ENCODE data around the gene DNAJB12. TPM values are rescaled to one million over a fixed set of nuclear protein-coding genes. Genes with fewer than 3 reads are reported as not detected.
"Not testable (repeated sequence)": the region's sequence is repeated elsewhere in the genome, so short reads cannot be mapped to it uniquely, and the experiment has no call there.

DNAJB12 gene
- total RNA-seq, 1 experiment from 2014 or later = 51.0 TPM

DNA sequence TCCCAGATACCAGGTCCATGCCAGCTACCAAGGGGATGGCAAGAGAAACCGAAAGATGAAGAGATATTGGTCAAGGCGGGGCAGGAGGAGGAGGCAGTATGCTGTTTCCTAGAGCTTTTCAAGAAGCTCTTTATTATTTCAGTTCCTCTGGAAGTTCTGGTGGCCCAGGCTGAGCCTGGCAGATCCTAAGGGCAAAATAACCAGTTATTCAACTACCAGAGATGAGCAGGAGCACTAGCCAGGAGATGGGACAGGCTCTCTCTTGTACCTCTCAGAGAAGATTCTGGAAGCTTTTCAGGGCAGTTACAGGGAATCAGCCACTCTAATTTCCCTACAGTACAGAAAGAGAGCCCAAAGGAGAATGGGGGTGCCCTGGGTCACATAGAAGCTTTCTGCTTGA, 5.3 kb downstream of the DNAJB12 start:
- peaks cover 10% of the 10 kb centered on the region for H3K4me1 ChIP-seq (ENCODE audit: control insufficient read depth, insufficient read depth, low read length)
- H3K27me3 ChIP-seq (ENCODE audit: control insufficient read depth, insufficient read depth, low read length) = no peaks in the 10 kb centered on the region
- H3K9me3 ChIP-seq (ENCODE audit: control insufficient read depth, insufficient read depth, low read depth, low read length) = no peaks in the 10 kb centered on the region
- intact Hi-C loops (cut with micrococcal nuclease; ENCODE audit: unreplicated experiment) = no loop called here
- TF ChIP-seq, protein P1, sequence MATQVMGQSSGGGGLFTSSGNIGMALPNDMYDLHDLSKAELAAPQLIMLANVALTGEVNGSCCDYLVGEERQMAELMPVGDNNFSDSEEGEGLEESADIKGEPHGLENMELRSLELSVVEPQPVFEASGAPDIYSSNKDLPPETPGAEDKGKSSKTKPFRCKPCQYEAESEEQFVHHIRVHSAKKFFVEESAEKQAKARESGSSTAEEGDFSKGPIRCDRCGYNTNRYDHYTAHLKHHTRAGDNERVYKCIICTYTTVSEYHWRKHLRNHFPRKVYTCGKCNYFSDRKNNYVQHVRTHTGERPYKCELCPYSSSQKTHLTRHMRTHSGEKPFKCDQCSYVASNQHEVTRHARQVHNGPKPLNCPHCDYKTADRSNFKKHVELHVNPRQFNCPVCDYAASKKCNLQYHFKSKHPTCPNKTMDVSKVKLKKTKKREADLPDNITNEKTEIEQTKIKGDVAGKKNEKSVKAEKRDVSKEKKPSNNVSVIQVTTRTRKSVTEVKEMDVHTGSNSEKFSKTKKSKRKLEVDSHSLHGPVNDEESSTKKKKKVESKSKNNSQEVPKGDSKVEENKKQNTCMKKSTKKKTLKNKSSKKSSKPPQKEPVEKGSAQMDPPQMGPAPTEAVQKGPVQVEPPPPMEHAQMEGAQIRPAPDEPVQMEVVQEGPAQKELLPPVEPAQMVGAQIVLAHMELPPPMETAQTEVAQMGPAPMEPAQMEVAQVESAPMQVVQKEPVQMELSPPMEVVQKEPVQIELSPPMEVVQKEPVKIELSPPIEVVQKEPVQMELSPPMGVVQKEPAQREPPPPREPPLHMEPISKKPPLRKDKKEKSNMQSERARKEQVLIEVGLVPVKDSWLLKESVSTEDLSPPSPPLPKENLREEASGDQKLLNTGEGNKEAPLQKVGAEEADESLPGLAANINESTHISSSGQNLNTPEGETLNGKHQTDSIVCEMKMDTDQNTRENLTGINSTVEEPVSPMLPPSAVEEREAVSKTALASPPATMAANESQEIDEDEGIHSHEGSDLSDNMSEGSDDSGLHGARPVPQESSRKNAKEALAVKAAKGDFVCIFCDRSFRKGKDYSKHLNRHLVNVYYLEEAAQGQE (IDR thresholded peaks at IDR 0.05; ENCODE audit: insufficient read depth in 1 of 2, low read depth in 2 of 2, low read length in 1 of 2) = no peak
- TF ChIP-seq POLR2AphosphoS5 (IDR thresholded peaks at IDR 0.05; ENCODE audit: low read depth, low read length) (no peak), TCF7L2 (IDR thresholded peaks at IDR 0.05; ENCODE audit: low read depth, low read length) (no peak), SIN3A (IDR thresholded peaks at IDR 0.05; ENCODE audit: borderline replicate concordance, insufficient read depth, low read depth, low read length) (no peak)
- TF ChIP-seq, protein P2, sequence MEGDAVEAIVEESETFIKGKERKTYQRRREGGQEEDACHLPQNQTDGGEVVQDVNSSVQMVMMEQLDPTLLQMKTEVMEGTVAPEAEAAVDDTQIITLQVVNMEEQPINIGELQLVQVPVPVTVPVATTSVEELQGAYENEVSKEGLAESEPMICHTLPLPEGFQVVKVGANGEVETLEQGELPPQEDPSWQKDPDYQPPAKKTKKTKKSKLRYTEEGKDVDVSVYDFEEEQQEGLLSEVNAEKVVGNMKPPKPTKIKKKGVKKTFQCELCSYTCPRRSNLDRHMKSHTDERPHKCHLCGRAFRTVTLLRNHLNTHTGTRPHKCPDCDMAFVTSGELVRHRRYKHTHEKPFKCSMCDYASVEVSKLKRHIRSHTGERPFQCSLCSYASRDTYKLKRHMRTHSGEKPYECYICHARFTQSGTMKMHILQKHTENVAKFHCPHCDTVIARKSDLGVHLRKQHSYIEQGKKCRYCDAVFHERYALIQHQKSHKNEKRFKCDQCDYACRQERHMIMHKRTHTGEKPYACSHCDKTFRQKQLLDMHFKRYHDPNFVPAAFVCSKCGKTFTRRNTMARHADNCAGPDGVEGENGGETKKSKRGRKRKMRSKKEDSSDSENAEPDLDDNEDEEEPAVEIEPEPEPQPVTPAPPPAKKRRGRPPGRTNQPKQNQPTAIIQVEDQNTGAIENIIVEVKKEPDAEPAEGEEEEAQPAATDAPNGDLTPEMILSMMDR (IDR thresholded peaks at IDR 0.05) = no peak
- ChIA-PET CTCF (interaction anchor here (0.6 kb wide), 1 partner anchor 18 kb away, joined by 6 read pairs; no protein-coding TSS in a partner anchor), POLR2A (interaction anchor here (1.5 kb wide), 1 partner anchor 11 kb away, joined by 6 read pairs; no protein-coding TSS in a partner anchor)
- no peak for ATAC-seq
- no peak overlapping the region for H3K27ac ChIP-seq (ENCODE audit: low read length)
- peaks cover 5% of the 10 kb centered on the region; the same call in 1 of the 2 replicates for H3K36me3 ChIP-seq (ENCODE audit: control insufficient read depth, insufficient read depth, low read length)
- no TSS peak for BruUV-seq (replicated peaks)
- in situ Hi-C loops (cut with HindIII; ENCODE audit: low pct_unique_long_range_greater_than_20kb, low sequenced_read_pairs) = no loop called here
- no peak overlapping the region for H3K4me3 ChIP-seq (ENCODE audit: low read depth in 2 of 2, low read length in 2 of 2)
- DNase-seq (ENCODE audit: low read depth, low spot score) = no peak

DNA sequence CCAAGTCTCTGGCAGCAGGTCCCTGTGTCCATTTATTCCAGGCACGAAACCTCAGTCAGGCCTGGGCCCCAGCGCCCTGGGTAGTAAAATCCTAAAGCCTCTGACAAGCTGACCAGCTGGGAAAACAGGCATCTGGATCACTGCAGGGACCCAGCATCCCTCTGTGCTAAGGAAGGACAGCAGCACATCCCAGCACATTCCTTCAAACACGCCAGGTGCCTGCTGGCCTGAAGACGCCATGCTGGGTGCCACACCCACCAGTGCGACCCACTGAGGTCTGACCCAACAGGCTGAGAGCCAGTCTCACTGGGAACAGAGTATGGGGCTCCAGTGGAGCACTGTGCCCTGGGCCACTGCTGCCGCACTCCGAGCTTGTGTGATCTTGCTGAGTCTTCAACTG, 6.4 kb downstream of the DNAJB12 start:
- Histone ChIP-seq H3K4me3 (ENCODE audit: low read depth in 2 of 2, low read length in 2 of 2) (no peak overlapping the region), H3K36me3 (ENCODE audit: control insufficient read depth, insufficient read depth, low read length) (peaks cover 2% of the 10 kb centered on the region; the same call in 1 of the 2 replicates), H3K9me3 (ENCODE audit: control insufficient read depth, insufficient read depth, low read depth, low read length) (no peaks in the 10 kb centered on the region), H3K27me3 (ENCODE audit: control insufficient read depth, insufficient read depth, low read length) (no peaks in the 10 kb centered on the region), H3K4me1 (ENCODE audit: control insufficient read depth, insufficient read depth, low read length) (peaks cover 6% of the 10 kb centered on the region), H3K27ac (ENCODE audit: low read length) (no peak overlapping the region)
- ChIA-PET POLR2A (interaction anchor here (1.5 kb wide), 1 partner anchor 10 kb away, joined by 6 read pairs; no protein-coding TSS in a partner anchor), CTCF (no interaction called here)
- TF ChIP-seq, protein P2 (IDR thresholded peaks at IDR 0.05) = no peak
- TF ChIP-seq TCF7L2 (IDR thresholded peaks at IDR 0.05; ENCODE audit: low read depth, low read length) = no peak
- no peak for TF ChIP-seq POLR2AphosphoS5 (IDR thresholded peaks at IDR 0.05; ENCODE audit: low read depth, low read length)
- TF ChIP-seq, protein P1 (IDR thresholded peaks at IDR 0.05; ENCODE audit: insufficient read depth in 1 of 2, low read depth in 2 of 2, low read length in 1 of 2) = no peak
- no peak for TF ChIP-seq SIN3A (IDR thresholded peaks at IDR 0.05; ENCODE audit: borderline replicate concordance, insufficient read depth, low read depth, low read length)
- ATAC-seq (no peak), DNase-seq (ENCODE audit: low read depth, low spot score) (no peak)
- intact Hi-C loops (cut with micrococcal nuclease; ENCODE audit: unreplicated experiment) (no loop called here), in situ Hi-C loops (cut with HindIII; ENCODE audit: low pct_unique_long_range_greater_than_20kb, low sequenced_read_pairs) (no loop called here)
- no TSS peak for BruUV-seq (replicated peaks)

DNA sequence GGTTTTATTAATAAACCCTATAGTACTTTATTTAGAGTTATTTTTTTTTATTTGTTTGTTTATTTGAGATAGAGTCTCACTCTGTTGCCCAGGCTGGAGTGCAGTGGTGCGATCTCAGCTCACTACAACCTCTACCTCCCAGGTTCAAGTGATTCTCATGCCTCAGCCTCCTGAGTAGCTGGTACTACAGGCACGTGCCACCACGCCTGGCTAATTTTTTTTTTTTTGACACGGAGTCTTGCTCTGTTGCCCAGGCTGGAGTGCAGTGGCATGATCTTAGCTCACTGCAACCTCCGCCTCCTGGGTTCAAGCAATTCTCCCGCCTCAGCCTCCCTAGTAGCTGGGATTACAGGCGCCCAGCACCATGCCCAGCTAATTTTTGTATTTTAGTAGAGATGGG, 8.6 kb downstream of the DNAJB12 start:
- H3K4me1 ChIP-seq (ENCODE audit: control insufficient read depth, insufficient read depth, low read length); intact Hi-C loops (cut with micrococcal nuclease; ENCODE audit: unreplicated experiment); BruUV-seq (replicated peaks); POLR2A ChIA-PET; in situ Hi-C loops (cut with HindIII; ENCODE audit: low pct_unique_long_range_greater_than_20kb, low sequenced_read_pairs); H3K27ac ChIP-seq (ENCODE audit: low read length); ATAC-seq; H3K4me3 ChIP-seq (ENCODE audit: low read depth in 2 of 2, low read length in 2 of 2); CTCF ChIA-PET; H3K9me3 ChIP-seq (ENCODE audit: control insufficient read depth, insufficient read depth, low read depth, low read length); H3K27me3 ChIP-seq (ENCODE audit: control insufficient read depth, insufficient read depth, low read length); DNase-seq (ENCODE audit: low read depth, low spot score); H3K36me3 ChIP-seq (ENCODE audit: control insufficient read depth, insufficient read depth, low read length): not testable (repeated sequence)
